MM.1S (cell line): ENCODE results near the gene DVL1.

Experiments
- CTCF ChIP-seq: fragments of 300-600 bp; sonication (generic); IDR thresholded peaks from 2 replicates; pipeline ENCODE4 v1.5.1; 2016; ENCODE audit warnings: antibody characterized with exemption, low read length, mixed read lengths
- EZH2 ChIP-seq: fragments of 300-600 bp; sonication (generic); optimal IDR thresholded peaks from 2 replicates; pipeline ENCODE3; 2017; ENCODE audit warnings: low read depth, mild to moderate bottlenecking, antibody characterized with exemption, low read length, mixed read lengths
- EZH2phosphoT487 ChIP-seq: fragments of 300-600 bp; sonication (generic); IDR thresholded peaks from 2 replicates; pipeline ENCODE4 v1.6.1; 2018; ENCODE audit warnings: antibody characterized with exemption, low read length

GRCh38 chr1:1344655-1345361 is 4.4 kb downstream of the DVL1 start:
- TF ChIP-seq CTCF (peak; percentile 35; the same call in 1 of the 2 replicates), EZH2 (no peak), EZH2phosphoT487 (no peak)
